Activated CD4-positive, alpha-beta T cell treated with anti-CD3 and anti-CD28 coated beads for 48 hours (primary cell): ENCODE measurements around the gene ACAP3.
"Not testable (repeated sequence)": the region's sequence is repeated elsewhere in the genome, so short reads cannot be mapped to it uniquely, and the experiment has no call there.

Experiments
- DNase-seq: peaks from one replicate; pipeline ENCODE4 v3.0.0-alpha.2; 2020

ACAP3 gene

GRCh38 chr1:1329304-1330210, 21.8 kb upstream of the ACAP3 start:
- DNase-seq = no peak

GRCh38 chr1:1328254-1328653, 20.5 kb upstream of the ACAP3 start:
- DNase-seq = no peak

GRCh38 chr1:1327291-1327690, 19.6 kb upstream of the ACAP3 start:
- no peak for DNase-seq

- no peak for DNase-seq
Measured at GRCh38 chr1:1326075-1326605, 18.4 kb upstream of the ACAP3 start.

GRCh38 chr1:1325288-1326074, 17.8 kb upstream of the ACAP3 start:
- DNase-seq = no peak

DNA sequence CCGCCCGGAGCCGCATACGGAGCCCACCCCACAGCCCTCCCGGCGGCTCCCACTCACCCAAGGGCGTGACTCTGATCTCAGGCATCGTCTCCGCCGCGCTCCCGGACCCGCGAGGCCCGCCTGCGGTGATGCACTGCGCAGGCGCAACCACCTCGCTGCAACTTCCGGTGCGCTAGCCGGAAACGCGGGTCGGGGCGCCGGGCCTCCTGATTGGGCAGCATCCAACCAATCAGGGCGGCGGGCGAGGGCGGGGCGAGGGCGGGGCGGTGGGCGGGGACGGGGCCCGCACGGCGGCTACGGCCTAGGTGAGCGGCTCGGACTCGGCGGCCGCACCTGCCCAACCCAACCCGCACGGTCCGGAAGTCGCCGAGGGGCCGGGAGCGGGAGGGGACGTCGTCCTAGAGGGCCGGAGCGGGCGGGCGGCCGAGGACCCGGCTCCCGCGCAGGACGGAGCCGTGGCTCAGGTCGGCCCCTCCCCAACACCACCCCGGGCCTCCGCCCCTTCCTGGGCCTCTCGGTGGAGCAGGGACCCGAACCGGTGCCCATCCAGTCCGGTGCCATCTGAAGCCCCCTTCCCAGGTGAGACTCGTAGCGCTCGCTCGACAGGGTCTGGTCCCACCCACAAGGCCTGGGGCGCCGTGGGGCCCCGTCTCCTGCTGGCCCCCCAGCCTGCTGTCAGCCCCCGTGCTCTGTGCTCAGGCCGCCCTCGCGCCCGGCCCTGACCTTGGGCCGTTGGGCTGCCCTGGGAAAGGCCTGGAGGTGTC, 17.0 kb upstream of the ACAP3 start, which contains the start of the genes CPTP and INTS11:
TSS of gene CPTP (plus strand) at position 279 of the 764 bp plus-strand sequence. CDS start 2,109 bp downstream, outside the sequence.
TSS of gene INTS11 (minus strand) at position 137 of the 764 bp plus-strand sequence. CDS start at position 85, 52 bp downstream.
- peak; percentile 98 for DNase-seq

DNA sequence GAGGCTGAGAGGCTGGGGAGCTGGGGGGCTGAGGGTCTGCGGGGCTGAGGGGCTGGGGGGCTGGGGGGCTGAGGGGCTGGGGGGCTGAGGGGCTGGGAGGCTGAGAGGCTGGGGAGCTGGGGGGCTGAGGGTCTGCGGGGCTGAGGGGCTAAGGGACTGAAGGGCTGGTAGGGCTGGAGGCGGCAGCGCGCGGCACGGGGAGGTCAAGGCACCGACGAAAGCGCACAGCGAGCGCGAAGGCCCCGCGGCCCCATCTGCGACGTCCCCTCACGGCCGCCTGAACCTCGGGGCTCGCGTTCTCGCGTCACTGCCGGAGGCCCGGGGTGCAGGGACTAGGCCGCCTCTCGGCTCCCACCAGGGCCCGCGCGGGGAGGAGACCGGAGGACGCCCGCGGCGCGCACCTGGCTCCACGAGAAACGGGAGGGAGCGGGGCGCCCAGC, 16.4 kb upstream of the ACAP3 start:
- no peak for DNase-seq

DNA sequence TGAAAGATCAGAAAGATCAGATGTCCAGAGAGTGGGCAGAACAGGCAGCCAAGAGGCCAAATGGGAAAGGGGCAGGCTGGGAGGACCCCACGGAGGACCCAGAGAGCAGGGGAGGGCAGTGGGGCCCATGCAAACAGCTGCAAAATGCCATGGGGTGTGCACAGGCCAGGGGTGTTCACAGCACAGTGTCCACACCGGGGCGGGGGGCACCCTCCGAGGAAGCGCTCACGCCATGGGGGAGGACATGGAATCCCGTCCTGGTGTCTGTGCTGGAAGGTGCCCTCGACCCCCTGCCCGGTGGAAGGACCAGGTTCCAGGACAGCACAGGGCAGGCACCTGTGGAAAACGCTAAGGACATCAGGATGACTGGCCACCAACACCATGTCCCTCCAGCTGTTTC, 15.2 kb upstream of the ACAP3 start:
- DNase-seq = no peak

GRCh38 chr1:1322418-1322817, 14.7 kb upstream of the ACAP3 start:
- DNase-seq = no peak

DNA sequence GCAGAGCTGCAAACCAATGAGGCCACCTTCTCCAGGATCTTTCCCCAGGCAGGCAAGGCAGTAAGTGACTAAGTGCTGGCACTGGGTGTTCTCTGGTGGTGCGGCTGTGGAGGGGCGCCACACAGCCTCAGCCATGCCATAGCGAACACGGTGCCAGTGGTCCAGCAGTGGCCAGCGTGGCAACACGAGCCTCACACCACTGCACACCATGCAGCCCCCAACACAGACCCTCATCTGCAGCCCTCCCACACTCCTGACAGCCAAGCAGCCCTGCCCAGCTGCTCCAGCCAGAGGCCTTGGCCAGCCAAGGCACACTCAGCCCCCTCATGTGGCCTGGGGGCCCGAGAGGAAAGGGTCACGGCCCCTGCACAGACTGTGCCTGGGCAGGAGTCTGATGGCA, 13.7 kb upstream of the ACAP3 start:
- DNase-seq = no peak

DNA sequence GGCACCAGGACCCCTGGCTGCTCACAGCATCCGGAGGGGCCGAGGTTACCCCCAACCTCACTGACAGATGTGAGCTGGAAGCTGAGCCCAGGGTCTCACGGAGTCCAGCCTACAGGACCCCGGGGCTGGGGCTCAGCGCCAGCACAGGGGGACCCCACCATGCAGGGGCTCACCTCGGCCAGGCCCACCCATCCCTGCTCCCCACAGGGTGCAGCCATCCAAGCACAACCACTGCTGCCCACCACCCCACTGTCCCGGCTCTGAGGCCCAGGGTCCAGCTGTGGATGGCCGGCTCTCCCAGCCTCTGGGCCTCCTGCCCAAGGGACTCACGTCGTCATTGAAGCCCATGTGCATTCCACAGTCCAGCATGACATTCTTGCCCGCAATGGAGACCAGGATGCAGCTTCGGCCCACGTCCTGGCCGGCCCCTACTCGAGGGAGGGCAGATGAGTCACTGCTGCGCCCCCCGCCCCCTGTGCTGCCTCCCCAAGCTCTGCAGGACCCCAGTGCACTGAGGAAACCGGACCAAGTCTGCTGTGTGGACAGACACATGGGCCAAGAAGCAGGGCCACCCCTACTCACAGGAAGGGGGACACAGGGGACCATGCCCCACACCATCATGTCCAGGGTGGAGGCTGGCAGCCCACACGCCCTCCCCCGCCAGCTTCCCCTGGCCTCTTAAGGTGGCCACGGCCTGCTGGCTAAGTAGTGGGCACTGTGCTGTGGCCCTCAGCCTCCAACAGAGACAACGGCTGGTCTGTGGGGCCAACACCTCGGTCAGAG, 13.1 kb upstream of the ACAP3 start:
- no peak for DNase-seq

DNA sequence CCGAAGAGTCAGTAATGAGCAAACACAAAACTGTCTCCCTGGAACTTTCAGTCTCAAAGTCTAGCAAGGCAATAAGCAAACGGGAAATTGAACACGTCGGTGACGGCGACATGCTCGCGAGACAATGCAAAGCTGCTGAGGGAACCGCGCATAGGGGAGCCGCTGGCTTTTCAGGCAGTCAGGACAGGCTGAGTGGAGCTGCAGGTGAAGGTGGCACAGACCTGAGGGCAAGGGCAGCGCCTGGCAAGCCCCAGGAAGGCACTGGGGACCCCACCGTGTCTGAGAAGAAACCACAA, 11.9 kb upstream of the ACAP3 start:
- no peak for DNase-seq

- DNase-seq = no peak
Measured at GRCh38 chr1:1318777-1319645, 11.3 kb upstream of the ACAP3 start.

DNA sequence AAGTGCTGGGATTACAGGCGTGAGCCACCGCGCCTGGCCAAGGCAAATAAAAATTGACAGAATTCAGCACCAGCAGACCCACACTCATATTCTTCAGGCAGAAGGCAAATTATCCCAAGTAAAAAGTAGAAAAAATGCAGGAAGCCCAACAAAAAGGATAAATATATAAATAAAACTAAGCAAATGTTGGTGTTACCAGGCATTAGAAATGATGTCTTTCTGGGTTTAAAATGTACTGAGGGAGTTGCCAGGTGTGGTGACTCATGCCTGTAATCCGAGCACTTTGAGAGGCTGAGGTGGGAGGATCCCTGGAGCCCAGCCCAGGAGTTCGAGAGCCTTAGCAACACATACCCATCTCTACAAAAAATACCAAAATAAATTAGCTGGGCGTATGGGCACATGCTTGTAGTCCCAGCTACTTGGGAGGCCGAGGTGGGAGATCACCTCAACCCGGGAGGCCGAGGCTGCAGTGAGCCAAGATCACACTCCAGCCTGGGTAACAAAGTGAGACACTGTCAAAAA, 10.5 kb upstream of the ACAP3 start:
- no peak for DNase-seq

DNA sequence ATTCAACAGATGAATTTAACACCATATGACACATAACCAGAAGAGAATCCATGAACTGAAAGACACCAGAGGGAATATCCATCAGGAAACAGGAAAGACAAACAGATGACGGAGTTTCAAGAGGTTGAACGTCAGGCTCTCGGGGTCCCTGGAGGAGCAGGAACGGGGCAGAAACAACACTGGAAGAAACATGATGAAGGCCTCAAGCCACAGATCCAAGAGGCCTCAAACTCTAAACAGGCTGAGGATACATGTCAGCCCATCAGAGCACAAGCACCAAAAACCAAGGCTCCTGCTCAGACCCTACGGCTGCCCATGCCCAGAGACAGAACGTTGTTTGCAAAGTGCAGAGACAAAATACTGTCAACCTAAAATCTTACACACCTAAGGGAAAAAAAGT, 9.7 kb upstream of the ACAP3 start:
- DNase-seq = no peak

DNA sequence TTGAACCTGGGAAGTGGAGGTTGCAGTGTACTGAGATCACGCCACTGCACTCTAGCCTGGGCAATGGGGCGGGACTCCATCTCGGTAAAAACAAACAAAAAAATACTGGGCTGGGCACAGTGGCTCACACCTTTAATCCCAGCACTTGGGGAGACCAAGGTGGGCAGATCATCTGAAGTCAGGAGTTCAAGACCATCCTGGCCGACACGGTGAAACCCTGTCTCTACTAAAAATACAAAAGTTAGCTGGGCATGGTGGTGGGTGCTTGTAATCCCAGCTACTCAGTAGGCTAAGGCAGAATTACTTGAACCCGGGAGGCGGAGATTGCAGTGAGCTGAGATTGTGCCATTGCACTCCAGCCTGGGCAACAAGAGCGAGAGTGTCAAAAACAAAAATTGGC, 8.5 kb upstream of the ACAP3 start:
- not testable (repeated sequence) for DNase-seq

- no peak for DNase-seq
Measured at GRCh38 chr1:1315435-1315954, 7.8 kb upstream of the ACAP3 start.

DNA sequence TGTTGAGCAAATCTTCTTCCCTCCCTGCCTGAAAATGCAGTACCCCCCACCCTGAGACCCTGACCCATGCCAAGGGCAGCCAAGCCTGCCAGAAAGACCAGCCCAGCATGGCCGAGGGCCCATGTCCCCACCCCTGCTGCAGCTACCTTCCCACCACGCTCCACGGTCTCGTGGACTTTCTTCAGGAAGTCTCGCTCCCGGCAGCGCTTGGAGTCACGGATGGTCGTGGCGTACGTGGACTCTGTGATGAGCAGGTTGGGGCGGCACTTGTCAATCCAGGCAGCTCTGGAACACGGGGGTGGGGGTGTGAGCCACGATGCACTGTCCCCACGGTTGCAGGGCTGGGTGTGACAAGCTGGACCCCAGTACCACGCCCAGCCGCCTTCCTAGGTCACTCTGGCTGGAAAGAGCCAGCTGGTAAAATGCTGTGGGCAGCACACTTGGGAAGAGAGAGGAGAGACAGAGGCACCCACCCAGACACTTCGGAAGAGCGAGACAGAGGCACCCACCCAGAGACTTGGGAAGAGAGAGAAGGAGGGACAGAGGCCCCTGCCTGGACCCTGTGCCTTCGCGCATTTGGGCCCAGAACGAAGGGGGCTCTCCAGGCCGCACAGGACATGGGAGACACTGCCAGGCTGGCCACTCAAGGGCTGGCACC, 7.1 kb upstream of the ACAP3 start:
- no peak for DNase-seq

- no peak for DNase-seq
Measured at GRCh38 chr1:1314237-1314586, 6.5 kb upstream of the ACAP3 start.
